Upper lobe of left lung (tissue), 4 donors: ENCODE results near the gene JAG2.

ENCODE experiments used
- CTCF ChIP-seq, 6 experiments: fragments of 450-650 bp in 4 of 6; fragments of 200-600 bp in 2 of 6; sonication (generic) in 2 of 6; IDR thresholded peaks; one replicate each; pipeline ENCODE4 v1.5.1; 2016 to 2019; ENCODE audit warnings: antibody characterized with exemption in 6 of 6
- POLR2AphosphoS5 ChIP-seq, 2 donors: sonication (generic); formaldehyde crosslinking; IDR thresholded peaks; one replicate each; pipeline ENCODE4 v1.5.1; 2017; ENCODE audit warnings: antibody characterized with exemption in 2 of 2

- TF ChIP-seq CTCF (IDR thresholded peaks at IDR 0.05) (no peak), POLR2AphosphoS5 (IDR thresholded peaks at IDR 0.05) (no peak)
These were observed 43.8 kb downstream of the JAG2 start for GRCh38 chr14:105124823-105125222.
